CD4-positive, alpha-beta T cell treated with Interleukin-6 for 4 hours (primary cell): ENCODE results near the gene HEATR5A.
"Not testable (repeated sequence)": the region's sequence is repeated elsewhere in the genome, so short reads cannot be mapped to it uniquely, and the experiment has no call there.

ENCODE experiments used
- DNase-seq: peaks from one replicate; pipeline ENCODE4 v3.0.0-alpha.2; 2020; ENCODE audit warnings: mixed read lengths

Gene HEATR5A

GRCh38 chr14:31420319-31421111 is at the start of gene HEATR5A:
Gene HEATR5A, minus strand, starts transcription at chr14:31420550. Its CDS starts 17,575 bp downstream, at chr14:31402975.
- DNase-seq, result peak; percentile 95

GRCh38 chr14:31466554-31466953 is 46.2 kb upstream of the HEATR5A start:
- DNase-seq, result no peak

- DNase-seq, result no peak
Measured at GRCh38 chr14:31465111-31465510, 44.8 kb upstream of the HEATR5A start.

- DNase-seq, result not testable (repeated sequence)
Measured at GRCh38 chr14:31462450-31462849, 42.1 kb upstream of the HEATR5A start.

GRCh38 chr14:31461545-31461944 is 41.2 kb upstream of the HEATR5A start:
- DNase-seq, result no peak

- DNase-seq, result no peak
Measured at GRCh38 chr14:31457665-31458659, 37.6 kb upstream of the HEATR5A start.

GRCh38 chr14:31456841-31457664 is 36.7 kb upstream of the HEATR5A start, which contains the start of gene DTD2:
Gene DTD2, minus strand, starts transcription at chr14:31457506. Its CDS starts 113 bp downstream, at chr14:31457393.
- DNase-seq, result peak; percentile 92

- no peak for DNase-seq
Measured at GRCh38 chr14:31449971-31450610, 29.7 kb upstream of the HEATR5A start.

- no peak for DNase-seq
Measured at GRCh38 chr14:31449136-31449535, 28.8 kb upstream of the HEATR5A start.

GRCh38 chr14:31445703-31446102 is 25.4 kb upstream of the HEATR5A start:
- DNase-seq, result no peak

- no peak for DNase-seq
Measured at GRCh38 chr14:31442284-31442683, 21.9 kb upstream of the HEATR5A start.

GRCh38 chr14:31441273-31442111 is 21.1 kb upstream of the HEATR5A start:
- no peak for DNase-seq

- no peak for DNase-seq
Measured at GRCh38 chr14:31440280-31440679, 19.9 kb upstream of the HEATR5A start.

GRCh38 chr14:31439561-31439960 is 19.2 kb upstream of the HEATR5A start:
- DNase-seq, result no peak

GRCh38 chr14:31437045-31437691 is 16.8 kb upstream of the HEATR5A start:
- not testable (repeated sequence) for DNase-seq

GRCh38 chr14:31435276-31435675 is 14.9 kb upstream of the HEATR5A start:
- DNase-seq, result no peak

GRCh38 chr14:31430634-31431264 is 10.4 kb upstream of the HEATR5A start:
- DNase-seq, result no peak

- DNase-seq, result no peak
Measured at GRCh38 chr14:31429791-31430190, 9.4 kb upstream of the HEATR5A start.

GRCh38 chr14:31428011-31428410 is 7.7 kb upstream of the HEATR5A start:
- DNase-seq, result no peak

GRCh38 chr14:31426663-31427062 is 6.3 kb upstream of the HEATR5A start:
- DNase-seq, result no peak
